Keratinocyte (primary cell): ENCODE data around the gene CDK15. TPM values are rescaled to one million over a fixed set of nuclear protein-coding genes. Genes with fewer than 3 reads are reported as not detected.

Source experiments
- DNase-seq: peaks from one replicate; pipeline ENCODE4 v3.0.0-alpha.2; 2011; ENCODE audit warnings: low read depth, missing footprints, low spot score
- FAIRE-seq: peaks from 2 replicates; lab custom pipeline; 2011; peaks lifted over from hg19 to GRCh38; lab: Jason Lieb, UNC
- H2AFZ ChIP-seq: 2 replicates; pipeline ENCODE4 v1.6.0; 2012; ENCODE audit warnings: low read length, control low read depth, inconsistent platforms; ENCODE audit not compliant: control insufficient read depth
- H3K27ac ChIP-seq: 2 replicates; pipeline ENCODE4 v1.5.1; 2011; ENCODE audit warnings: low read length; ENCODE audit not compliant: control insufficient read depth, insufficient read depth
- H3K27me3 ChIP-seq: 3 replicates; pipeline ENCODE4 v1.6.0; 2011; ENCODE audit warnings: low read length; ENCODE audit not compliant: control insufficient read depth, insufficient read depth; ENCODE audit errors: extremely low read depth
- H3K36me3 ChIP-seq, 2 experiments: 2 replicates in 1 of 2; 3 replicates in 1 of 2; pipeline ENCODE4 v1.5.1; 2011; ENCODE audit warnings: low read length in 2 of 2, mild to moderate bottlenecking in 1 of 2; ENCODE audit not compliant: control insufficient read depth in 2 of 2, insufficient read depth in 2 of 2; ENCODE audit errors: extremely low read depth in 1 of 2
- H3K4me1 ChIP-seq: 3 replicates; pipeline ENCODE4 v1.5.1; 2011; ENCODE audit warnings: low read length; ENCODE audit not compliant: control insufficient read depth, insufficient read depth; ENCODE audit errors: extremely low read depth
- H3K4me2 ChIP-seq: 3 replicates; pipeline ENCODE4 v1.6.0; 2011; ENCODE audit warnings: low read depth, low read length; ENCODE audit not compliant: control insufficient read depth, insufficient read depth; ENCODE audit errors: extremely low read depth
- H3K4me3 ChIP-seq, 3 experiments: fragments of 200-600 bp in 1 of 3; sonication (generic) in 1 of 3; 2 replicates in 2 of 3; 3 replicates in 1 of 3; pipeline ENCODE4 v1.5.1; 2011 to 2016; ENCODE audit warnings: low read length in 3 of 3, mild to moderate bottlenecking in 3 of 3, control low read depth in 2 of 3, inconsistent platforms in 1 of 3, low read depth in 1 of 3, mixed read lengths in 1 of 3, mixed run types in 1 of 3, moderate library complexity in 1 of 3; ENCODE audit not compliant: control insufficient read depth in 2 of 3, insufficient read depth in 2 of 3; ENCODE audit errors: extremely low read depth in 1 of 3
- H3K79me2 ChIP-seq: 2 replicates; pipeline ENCODE4 v1.6.0; 2012; ENCODE audit warnings: low read length; ENCODE audit not compliant: control insufficient read depth, insufficient read depth
- H3K9ac ChIP-seq: 3 replicates; pipeline ENCODE4 v1.6.0; 2011; ENCODE audit warnings: low read length; ENCODE audit not compliant: control insufficient read depth, insufficient read depth; ENCODE audit errors: extremely low read depth
- H3K9me1 ChIP-seq: 3 replicates; pipeline ENCODE4 v1.6.0; 2011; ENCODE audit warnings: low read length; ENCODE audit not compliant: control insufficient read depth, insufficient read depth; ENCODE audit errors: extremely low read depth
- H3K9me3 ChIP-seq: 2 replicates; pipeline ENCODE4 v1.5.1; 2012; ENCODE audit warnings: low read depth, low read length; ENCODE audit not compliant: control insufficient read depth
- H4K20me1 ChIP-seq: 3 replicates; pipeline ENCODE4 v1.6.0; 2011; ENCODE audit warnings: low read length; ENCODE audit not compliant: control insufficient read depth, insufficient read depth; ENCODE audit errors: extremely low read depth
- EZH2 ChIP-seq: IDR thresholded peaks from one replicate; pipeline ENCODE4 v1.6.1; 2012; ENCODE audit warnings: inconsistent platforms, mild to moderate bottlenecking, low read length, moderate library complexity
- dilution Hi-C: fragments of 300-500 bp; cut with MboI; formaldehyde crosslinking; loops from one replicate; pipeline ENCODE4 v1.7.0; 2020; ENCODE audit warnings: low sequenced_read_pairs; ENCODE audit not compliant: extremely low pct_ligation_motif_present
- polyA plus RNA-seq, 5 experiments: library from polyadenylated mRNA; depleted of rRNA in 3 of 5; stranded (reverse) in 3 of 5; stranded (forward) in 1 of 5; unstranded in 1 of 5; fragments of >200 nt; gene quantifications; 1 replicate in 1 of 5; 2 replicates in 3 of 5; 3 replicates in 1 of 5; pipeline versions ENCODE4 v1.2.1 to v1.2.3, GENCODE V29; 2011 to 2012; ENCODE audit warnings: missing spikeins in 2 of 5, low read depth in 1 of 5, low replicate concordance in 1 of 5
- TF ChIP-seq, protein P1 (sequence below), 3 experiments: IDR thresholded peaks in 1 of 3; conservative IDR thresholded peaks in 1 of 3; optimal IDR thresholded peaks in 1 of 3; 2 replicates in 2 of 3; 3 replicates in 1 of 3; pipeline versions ENCODE3 to v1.5.1; 2011; ENCODE audit warnings: low read length in 3 of 3, mild to moderate bottlenecking in 3 of 3, moderate library complexity in 2 of 3, control low read depth in 1 of 3, inconsistent platforms in 1 of 3; ENCODE audit not compliant: insufficient read depth in 2 of 3; ENCODE audit errors: extremely low read depth in 1 of 3

CDK15 gene
- polyA plus RNA-seq, 1 donor (not counting 4 experiments of a cell fraction or from before 2014, with no cell fraction given) = 0.96 TPM

DNA sequence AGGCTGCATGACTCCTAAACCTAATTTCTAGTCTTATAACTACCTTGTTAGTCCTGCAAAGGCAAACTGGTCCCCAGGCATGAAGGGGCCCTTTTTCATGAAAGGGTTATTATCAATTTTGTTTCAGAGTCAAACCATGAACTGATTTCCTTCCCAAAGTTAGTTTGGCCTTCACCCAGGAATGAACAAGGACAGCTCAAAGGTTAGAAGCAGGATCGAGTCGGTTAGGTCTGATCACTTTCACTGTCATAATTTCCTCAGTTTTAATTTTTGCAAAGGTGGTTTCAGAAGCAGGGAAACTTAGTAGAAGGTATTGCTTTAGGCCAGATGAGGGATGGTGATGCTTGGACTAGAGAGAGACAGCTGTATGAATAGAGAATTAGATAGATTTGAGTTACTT is 16.9 kb upstream of the CDK15 start:
- Histone ChIP-seq H2AFZ (no peak overlapping the region), H3K9me3 (no peaks in the 10 kb centered on the region), H3K27ac (no peak overlapping the region), H3K9ac (no peak overlapping the region), H3K27me3 (no peaks in the 10 kb centered on the region), H4K20me1 (no peaks in the 10 kb centered on the region), H3K4me1 (peaks cover 2% of the 10 kb centered on the region), H3K4me2 (no peak overlapping the region), H3K36me3 (no peaks in the 10 kb centered on the region), H3K9me1 (no peaks in the 10 kb centered on the region), H3K79me2 (no peaks in the 10 kb centered on the region), H3K4me3 (no peak overlapping the region)
- dilution Hi-C loops = no loop called here
- no peak for TF ChIP-seq EZH2
- TF ChIP-seq, protein P1, sequence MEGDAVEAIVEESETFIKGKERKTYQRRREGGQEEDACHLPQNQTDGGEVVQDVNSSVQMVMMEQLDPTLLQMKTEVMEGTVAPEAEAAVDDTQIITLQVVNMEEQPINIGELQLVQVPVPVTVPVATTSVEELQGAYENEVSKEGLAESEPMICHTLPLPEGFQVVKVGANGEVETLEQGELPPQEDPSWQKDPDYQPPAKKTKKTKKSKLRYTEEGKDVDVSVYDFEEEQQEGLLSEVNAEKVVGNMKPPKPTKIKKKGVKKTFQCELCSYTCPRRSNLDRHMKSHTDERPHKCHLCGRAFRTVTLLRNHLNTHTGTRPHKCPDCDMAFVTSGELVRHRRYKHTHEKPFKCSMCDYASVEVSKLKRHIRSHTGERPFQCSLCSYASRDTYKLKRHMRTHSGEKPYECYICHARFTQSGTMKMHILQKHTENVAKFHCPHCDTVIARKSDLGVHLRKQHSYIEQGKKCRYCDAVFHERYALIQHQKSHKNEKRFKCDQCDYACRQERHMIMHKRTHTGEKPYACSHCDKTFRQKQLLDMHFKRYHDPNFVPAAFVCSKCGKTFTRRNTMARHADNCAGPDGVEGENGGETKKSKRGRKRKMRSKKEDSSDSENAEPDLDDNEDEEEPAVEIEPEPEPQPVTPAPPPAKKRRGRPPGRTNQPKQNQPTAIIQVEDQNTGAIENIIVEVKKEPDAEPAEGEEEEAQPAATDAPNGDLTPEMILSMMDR (optimal IDR thresholded peaks at IDR 0.05 in 1 of 3, IDR thresholded peaks at IDR 0.05 in 1 of 3, conservative IDR thresholded peaks at IDR 0.05 in 1 of 3; ENCODE audit: extremely low read depth in 1 of 3, insufficient read depth in 2 of 3, low read length in 3 of 3) = no peak
- FAIRE-seq (no peak), DNase-seq (no peak)

DNA sequence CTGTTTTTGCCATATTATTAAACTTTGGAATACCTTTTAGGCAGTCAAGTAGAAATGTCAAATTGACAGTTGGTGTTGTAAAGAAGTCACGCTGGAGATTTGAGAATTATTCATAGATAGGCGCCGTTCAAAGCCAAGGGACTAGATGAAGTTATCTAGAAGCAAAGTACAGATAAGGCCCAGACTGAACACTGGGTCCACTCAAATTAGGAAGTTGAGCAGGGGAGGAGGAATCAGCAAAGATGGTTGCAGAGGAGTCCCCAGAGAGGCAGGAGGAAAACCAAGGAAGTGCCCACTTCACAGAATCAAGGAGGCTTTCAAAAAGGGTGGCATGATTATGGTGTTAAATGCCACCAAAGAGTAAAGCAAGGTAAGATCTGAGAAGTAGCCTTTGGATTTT is 16.0 kb upstream of the CDK15 start:
- H3K9me3 ChIP-seq = no peaks in the 10 kb centered on the region
- H3K4me2 ChIP-seq = no peak overlapping the region
- H4K20me1 ChIP-seq = no peaks in the 10 kb centered on the region
- no peaks in the 10 kb centered on the region for H3K27me3 ChIP-seq
- H3K27ac ChIP-seq = no peak overlapping the region
- H3K4me1 ChIP-seq = peaks cover 2% of the 10 kb centered on the region
- DNase-seq (no peak), FAIRE-seq (no peak)
- H3K36me3 ChIP-seq = no peaks in the 10 kb centered on the region
- no peaks in the 10 kb centered on the region for H3K79me2 ChIP-seq
- no peak overlapping the region for H3K9ac ChIP-seq
- H2AFZ ChIP-seq = no peak overlapping the region
- TF ChIP-seq, protein P1 (optimal IDR thresholded peaks at IDR 0.05 in 1 of 3, IDR thresholded peaks at IDR 0.05 in 1 of 3, conservative IDR thresholded peaks at IDR 0.05 in 1 of 3; ENCODE audit: extremely low read depth in 1 of 3, insufficient read depth in 2 of 3, low read length in 3 of 3) = no peak
- TF ChIP-seq EZH2 = no peak
- dilution Hi-C loops = no loop called here
- H3K9me1 ChIP-seq = no peaks in the 10 kb centered on the region
- no peak overlapping the region for H3K4me3 ChIP-seq
